GM19438 (cell line): ENCODE data around the gene CHCHD6.

Source experiments
- ATAC-seq: cut with Tn5 transposase; IDR thresholded peaks from one replicate; pipeline ENCODE4 v1.9.1; 2021; ENCODE audit warnings: low read depth; ENCODE audit not compliant: unreplicated experiment

CHCHD6 gene

DNA sequence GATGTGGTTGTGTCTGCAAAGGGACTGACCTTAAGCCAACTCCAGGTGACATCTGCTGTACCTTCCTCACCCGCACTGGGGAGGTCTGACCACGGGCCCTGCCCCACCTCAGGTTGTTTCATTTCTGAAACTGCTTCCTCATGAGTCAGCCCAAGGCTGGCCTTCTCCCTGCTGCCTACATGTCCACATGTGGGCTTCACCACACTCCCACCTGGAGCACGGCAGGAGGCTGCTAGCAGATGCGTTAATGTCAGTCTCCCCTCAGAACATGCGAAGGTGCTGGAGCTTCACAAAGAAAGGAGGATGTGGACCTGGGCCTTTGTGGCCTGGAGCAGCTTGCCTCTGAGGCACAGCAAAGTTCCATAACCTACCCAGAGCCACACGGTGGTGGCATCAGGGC lies 209.5 kb downstream of the CHCHD6 start:
- no peak for ATAC-seq

DNA sequence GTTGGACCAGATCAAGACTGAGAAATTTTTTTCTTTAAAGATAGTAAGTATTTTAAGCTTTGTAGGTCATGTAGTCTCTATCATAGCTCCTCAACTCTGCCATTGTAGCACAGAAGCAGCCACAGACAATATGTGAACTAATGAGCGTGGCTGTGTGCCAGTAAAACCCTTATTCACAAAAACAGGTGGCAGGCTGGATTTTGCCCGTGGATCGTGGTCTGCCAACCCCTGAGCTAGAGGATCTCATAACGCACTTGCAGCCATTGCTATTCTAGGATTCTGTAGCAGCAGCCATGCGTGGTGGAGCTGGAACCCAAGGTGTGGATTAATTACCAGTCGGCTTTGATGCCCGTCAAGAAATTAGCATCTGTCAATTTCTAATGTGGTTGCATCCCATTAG lies 210.2 kb downstream of the CHCHD6 start:
- no peak for ATAC-seq

DNA sequence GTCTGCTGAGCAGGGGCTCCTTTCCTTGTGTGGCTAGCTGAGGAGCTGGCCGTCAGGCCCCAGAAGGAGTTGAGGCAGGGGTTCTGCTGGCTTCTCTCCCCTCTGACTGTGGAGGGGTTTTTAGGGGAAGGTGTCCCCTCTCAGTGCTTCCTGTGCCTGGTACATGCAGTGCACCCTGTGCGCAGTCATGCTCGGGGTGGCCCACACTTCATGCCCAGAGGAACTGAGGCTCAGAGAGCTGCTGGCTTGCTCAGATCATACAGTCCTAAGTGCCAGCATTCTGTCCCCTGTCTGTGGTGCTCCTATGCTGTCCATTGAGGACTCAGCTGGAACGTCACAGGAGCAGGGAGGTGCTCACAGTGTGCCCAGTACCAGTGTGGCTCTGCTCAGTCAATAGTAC lies 211.0 kb downstream of the CHCHD6 start:
- no peak for ATAC-seq

DNA sequence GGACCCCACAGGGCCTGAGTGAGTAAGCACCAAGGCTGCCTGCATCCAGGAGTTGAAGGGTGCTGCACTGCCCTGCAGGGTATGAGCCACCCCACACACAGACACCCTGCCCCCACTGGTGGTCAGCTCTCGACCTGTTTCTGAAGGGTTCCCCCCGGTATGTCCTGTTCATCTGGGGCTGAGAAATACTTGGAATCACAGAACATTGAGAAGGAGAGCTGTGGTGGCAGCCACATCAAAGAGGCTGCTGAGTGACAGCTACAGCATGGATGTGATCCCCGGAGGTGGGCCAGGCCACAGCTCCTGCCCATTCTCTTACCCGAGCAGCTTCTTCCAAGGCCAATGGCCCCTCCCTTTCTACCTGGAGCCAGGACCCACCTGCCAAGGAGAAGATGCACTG lies 212.5 kb downstream of the CHCHD6 start:
- no peak for ATAC-seq

DNA sequence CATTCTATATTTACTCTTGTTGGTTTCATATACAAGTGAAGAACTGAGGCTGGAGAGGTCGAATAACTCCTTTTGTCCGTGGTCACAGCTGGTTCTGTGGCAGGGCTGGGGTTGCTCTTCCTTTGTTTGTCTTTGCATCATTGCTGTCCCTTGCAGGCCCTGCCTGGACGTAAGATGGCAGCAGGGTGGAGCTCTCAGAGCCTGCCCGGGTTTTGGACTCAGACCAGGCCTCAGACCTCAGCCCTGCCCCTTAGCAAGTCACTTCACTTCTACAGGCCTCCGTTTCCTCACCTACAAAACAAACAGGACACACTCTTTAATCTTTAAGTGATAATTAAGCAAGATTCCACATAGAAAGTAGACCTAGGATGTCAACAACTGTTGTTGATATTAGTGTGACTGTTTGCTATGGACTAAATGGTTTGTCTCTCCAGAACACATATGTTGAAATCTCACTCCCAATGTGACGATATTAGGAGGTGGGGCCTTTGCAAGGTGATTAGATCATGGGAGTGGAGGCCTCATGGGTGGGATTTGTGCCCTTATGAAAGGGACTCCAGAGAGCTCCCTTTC lies 213.3 kb downstream of the CHCHD6 start:
- no peak for ATAC-seq

DNA sequence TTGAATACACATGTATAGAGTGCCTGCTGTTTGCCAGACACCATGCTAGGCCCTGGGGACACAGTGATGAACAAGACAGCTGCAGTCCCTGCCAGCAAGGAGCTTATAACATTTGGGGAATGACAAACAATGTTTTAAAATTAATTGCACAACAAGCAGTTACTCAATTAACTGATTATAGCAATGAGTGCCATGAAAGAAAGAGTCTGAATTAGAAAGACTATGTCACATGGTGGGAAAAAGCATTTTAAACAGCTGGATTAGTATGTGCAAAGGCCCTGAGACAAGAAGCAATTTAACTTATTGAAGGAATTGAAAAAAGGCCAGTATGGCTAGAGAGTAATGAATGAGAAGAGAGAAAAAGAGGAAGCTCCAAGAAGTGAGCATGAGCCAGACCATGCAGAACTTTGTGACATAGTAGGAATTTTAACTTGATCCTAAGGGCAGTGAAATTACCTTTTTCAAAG lies 214.3 kb downstream of the CHCHD6 start:
- no peak for ATAC-seq

DNA sequence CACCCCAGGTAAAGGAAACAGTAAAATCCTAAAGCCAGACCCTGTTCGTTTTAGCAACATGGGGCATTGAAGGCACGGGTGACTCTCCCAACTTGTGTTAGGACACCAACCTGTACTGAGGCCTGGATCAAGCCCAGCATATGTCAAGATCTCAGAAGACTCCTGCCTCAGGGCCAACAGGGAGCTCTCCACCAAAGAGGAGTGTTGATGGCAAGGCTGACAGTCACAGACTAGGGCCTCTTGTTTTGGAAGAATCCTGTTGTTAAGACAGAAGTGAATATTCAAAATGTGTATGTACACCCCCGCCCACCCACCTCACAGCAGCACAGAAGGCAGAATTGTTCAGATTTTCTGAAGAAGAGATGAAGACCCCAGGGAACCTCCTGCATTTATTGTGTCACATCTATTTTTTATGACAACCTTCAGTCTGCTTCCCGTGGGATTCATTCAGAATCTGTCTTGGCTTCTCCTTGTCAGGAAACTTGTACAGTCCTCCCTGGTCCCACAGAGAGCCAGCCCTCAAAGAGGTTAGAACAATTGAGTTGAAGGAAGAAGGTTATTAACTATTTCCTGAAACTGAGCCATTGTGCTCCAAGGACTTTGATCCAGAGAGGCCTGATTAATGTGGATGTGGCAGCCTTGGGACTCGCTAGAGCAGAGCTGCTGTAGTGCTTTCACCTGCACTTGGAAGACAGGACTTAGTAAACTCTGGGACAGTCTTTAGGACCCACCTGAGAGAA lies 217.2 kb downstream of the CHCHD6 start:
- ATAC-seq, result no peak

DNA sequence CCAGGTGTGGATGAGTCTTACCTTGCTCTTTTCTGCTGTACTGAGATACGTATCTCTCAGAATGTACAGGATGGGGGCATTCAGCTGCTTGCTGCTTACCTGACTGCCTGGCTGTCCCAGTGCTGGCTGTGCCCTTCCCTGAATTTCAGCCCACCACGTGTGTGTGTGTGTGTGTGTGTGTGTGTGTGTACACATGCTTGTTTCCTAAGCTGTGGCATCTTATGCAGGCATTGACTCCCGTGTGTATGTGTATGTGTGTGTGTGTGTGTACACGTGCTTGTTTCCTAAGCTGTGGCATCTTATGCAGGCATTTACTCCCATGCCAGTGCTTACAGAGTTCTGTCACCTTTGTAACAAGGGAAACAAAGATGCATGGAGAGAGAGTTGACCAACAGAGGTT lies 218.4 kb downstream of the CHCHD6 start:
- ATAC-seq, result no peak

DNA sequence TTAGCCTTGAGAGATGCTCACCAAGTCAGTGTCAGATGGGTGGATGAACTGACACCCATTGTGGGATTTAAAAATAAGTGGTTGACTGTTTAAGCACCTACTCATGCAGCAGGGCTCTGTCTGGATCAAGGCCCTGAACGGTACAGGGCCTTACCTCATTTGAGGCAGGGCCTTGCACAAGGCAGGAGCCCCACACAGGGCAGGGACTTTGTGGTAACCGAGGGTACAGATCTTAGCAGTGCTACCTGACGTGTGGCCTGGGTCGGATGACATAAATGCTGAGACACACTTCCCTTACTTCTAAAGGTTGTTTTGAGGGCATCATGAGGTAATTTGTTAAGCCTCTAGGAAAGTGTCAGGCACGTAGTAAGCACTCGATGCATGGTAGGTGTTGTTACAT lies 219.4 kb downstream of the CHCHD6 start:
- ATAC-seq, result no peak

DNA sequence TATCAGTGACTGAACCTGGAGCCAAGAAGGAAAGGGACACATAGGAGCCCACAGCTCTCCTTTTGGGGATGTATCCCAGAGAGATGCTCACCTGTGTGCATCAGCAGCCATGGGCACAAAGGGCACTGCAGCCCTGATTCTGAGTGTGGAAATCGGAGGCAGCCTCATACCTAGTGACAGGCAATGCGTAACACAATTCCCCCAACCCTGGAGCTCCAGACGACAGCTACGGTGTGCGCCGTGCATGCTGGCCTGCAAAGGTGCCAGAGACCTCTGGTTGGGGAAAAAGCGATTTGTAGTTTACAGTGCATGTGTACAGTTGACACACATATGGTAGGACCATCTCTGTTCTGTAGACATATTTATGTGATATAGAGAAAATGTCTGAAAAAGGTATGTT lies 219.9 kb downstream of the CHCHD6 start:
- no peak for ATAC-seq

DNA sequence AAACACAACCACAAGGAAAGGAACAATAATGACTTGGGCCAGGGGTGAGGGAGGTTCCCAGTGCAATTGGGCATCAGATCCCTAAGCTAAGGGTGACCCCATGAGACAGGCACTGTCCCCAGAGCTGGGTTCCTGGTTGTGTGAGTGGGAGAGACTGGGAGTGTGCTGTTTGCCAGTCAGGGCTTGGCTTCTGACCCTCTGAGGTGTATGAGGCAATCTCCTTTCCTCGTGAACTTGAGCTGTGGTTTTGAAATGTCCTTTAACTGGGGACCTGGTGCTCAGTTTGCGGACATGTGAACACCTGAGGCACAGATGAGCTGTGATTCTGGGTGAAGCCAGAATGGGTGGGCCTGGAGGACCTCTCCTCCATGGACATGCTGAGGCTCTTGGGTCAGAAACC lies 220.4 kb downstream of the CHCHD6 start:
- no peak for ATAC-seq

DNA sequence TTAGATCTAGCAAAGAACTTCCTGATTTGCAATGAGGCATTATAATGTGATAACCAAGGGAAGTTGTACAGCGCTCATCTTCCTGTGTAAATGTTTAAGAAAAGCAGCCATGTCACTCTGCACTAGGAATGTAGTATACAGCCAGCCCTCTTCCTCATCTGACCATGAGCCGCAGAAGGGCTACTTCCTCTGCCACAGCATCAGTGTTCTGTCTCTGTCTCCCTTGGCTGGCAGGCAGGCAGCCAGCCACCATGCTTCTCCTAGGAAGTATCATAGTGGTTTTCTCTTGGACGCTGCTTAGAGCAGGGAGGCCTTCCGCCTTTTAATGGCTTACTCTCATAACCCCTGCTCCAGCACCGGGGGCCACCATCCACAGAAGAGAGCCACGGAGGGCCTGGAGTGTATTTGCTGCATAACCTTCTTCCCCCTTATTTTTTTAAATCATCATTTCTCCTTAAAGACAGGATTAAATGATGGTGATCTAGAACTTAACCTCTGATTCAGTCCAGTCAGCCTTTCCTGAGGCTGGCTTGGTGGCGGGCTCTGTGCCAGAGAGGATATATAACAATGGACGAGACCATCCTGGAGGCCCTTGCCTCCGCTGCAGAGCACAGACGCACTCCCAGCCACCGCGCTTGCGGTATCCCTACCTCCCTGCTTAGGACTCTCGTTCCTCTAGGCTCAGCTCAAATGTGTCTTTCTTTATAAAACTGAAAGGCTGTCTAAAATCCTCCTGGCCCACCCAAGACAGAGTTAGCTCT lies 221.6 kb downstream of the CHCHD6 start:
- no peak for ATAC-seq

DNA sequence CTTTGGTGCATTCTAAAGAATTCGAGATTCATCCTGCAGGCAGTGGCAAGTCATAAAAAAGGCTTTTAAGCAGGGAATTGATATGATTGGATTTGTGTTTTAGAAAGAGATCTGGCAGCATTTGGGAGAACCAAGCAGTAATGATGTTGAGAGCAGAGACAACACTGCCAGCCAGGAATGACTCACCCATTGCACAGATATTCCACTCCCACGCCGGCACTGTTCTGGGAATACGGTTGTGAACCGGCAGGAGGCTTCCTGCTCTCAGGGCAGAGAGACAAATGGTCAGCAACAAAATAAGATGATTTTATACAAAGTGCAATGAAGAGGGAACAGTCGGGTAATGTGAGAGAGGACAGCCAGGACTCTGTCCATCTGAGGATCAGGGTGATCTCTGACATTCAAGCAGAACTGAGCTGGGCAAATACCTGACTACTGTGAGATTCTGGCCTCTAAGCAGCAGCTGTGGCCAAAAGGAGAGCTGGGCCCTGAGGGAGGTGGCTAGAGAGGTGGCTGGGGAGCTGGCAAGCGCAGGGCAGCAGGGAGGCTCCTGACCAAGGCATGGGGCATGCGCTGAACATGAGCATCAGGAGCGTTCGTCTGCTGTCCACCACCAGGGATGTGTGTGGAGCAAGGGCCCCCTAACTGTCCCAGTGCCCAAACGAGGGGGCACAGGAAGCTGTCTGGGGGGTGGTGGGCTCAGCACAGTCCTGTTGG lies 222.8 kb downstream of the CHCHD6 start:
- no peak for ATAC-seq

DNA sequence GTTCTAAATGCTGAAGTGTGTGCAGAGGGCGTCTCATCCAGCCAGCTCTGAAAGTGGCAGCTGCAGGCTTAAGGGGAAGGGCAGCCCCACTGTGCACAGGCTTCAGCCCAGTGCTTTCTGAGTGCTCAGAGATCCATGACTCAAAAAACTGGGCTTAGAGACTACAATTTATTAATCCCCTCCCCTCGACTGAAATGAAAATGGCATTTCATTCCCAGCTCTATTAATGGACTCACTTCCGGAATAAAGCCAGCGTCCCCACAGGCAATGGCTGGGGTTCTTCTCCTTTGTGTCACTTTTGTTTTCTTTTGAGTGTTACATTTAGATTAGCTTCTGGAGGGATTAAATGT lies 223.3 kb downstream of the CHCHD6 start:
- ATAC-seq, result no peak

DNA sequence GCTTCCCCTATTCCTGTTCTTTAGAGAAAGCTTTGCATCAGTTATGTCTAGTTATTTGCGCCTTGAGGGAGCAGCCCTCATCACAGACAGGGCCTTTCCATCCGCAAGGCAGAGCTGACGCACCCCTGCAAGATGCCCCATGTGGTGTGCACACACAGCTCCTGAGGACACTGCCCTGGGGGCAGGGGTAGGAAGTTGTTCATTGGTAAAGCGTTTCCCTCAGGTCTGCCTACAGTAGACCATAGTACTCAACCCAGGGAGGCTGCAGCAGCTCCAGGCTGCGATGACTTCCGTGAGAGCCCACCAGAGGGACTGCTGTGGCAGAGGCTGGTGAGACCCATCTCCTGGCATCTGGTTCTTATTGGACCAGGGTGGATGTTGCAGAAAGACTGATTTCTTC lies 223.8 kb downstream of the CHCHD6 start:
- no peak for ATAC-seq

DNA sequence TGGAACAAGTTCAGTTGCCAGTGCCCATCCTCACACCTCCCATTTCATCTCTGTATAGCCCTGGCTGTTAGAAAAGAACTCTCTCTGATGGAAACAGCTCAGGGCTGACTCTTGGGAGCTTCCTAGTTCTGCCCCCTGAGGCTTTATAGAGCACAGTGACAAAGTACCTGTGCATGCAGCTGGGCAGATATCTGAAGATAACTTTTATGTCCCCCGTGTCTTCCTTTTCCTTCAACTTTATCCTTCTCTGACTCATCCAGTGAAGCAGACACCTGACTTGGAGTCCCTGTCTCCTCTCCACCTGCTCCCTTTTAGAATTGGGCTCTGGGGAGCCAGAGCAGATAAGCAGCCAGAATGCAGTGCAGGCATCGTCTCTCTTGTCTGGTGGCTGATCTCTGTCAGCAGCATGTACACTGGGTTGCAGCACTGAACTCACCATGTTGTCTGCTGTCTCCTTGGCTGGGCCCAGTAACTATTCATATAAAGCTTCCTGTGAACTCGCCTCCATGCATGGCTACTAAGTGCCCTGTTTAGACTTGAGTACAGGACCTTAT lies 225.0 kb downstream of the CHCHD6 start:
- ATAC-seq, result no peak

DNA sequence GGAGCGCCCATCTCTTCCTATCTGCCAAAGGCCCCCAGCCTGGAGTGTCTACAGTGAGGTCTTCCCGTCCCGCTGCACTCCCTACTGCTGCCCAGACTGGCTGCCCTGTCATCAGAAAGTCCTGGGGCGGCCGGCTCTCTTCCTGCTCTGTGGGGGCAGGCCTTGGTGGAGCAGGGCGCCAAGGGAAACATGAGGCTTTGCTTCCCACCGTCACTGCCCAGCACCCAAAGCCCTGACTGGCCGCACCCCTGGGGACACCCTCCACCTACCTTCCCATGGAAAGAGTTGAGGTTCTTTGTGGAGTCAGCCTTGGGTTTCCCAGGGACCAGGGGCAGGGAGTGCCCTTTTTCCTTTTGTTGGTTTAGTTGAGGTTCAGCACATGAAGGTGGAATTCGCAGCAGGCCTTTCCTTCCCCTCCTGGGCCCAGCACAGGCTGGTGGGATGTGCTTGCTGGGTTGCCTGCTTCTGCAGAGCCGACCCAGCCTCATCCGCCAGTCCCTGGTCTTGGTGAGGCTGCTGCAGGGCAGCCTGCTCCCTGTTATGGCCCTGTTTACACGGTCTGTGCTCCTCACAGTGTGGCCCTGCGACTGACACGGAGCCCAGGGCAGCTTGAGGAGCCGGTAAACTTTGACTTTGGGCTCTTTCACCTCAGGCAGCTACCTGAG lies 227.0 kb downstream of the CHCHD6 start:
- no peak for ATAC-seq

DNA sequence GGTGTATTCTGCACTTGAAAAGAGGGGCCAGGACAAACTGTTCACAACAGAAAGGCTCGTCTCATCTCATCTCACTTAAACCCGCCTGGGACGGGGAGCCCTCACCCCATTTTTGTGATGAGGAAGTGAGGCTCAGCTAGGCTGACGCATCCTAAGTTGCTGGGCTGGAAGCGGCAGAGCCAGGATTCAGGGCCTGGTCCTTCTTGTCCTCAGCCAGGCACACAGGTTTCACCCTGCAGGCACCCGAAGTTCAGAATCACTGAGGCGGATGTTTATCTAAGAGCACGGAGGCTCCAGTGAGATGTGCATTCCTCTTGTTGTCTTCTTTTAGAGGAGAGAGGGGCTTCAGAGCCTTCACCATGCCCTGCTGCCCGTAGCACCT lies 227.8 kb downstream of the CHCHD6 start:
- ATAC-seq, result no peak

DNA sequence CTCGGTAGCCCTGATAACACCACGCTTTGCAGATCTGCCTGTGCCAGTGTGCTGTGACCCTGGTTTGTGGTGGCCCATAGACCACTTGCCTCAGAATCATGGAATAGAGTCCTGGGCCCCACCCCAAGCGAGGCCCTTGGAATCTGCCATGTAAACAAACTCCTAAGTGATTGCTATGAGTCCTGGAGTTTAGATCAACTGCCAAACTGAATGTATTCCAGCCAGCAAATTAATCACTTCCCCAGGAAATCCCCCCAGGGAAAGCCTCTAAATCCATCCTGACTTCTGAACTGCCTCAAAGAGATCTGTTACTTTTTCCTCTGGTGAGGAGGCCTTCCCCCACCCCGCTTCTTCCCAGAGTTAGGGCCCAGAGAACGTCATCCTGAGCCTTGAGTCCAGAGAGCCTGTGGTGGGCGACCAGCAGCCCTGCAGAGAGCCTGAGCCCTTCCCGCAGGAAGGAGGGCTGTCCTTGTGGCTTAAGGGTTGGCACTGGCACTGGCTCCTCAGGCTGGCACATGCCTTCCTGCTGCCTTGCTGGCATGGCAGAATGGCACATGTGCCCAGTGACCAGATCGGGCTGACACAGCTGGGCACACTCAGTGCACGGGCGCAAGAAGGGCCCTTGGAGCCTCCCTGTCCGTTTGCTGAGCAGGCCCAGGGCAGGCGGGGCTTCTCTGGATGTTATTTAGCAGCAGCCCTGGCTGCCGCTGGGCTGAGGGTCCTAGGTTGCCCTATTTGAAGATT lies 228.3 kb downstream of the CHCHD6 start:
- no peak for ATAC-seq

DNA sequence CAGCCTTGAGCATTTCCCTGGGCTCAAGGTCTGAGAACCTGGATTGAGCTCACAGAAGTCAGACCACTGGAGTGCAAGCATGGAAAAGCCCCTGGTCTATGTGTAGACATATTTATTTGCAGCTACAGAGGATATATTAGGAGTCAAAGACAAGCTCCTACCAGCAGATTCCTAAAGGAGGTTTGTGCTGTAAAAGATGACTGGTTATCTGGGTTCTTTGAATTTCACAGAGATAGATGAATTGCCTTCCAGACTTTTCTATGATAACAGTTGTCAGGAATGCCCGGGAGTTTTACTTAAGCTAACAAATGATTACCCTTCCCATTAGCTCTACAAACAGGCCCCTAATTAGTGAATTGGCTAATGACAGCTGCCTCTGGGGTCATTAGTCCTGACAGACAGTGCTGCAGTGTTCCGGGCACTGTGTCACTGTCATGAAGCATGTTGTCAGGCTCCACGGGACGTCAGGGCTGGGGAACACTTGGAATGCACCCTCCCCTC lies 230.0 kb downstream of the CHCHD6 start:
- ATAC-seq, result no peak
